NOMO-1 treated with DMSO at 0.1 percent for 48 hours (cell line): Measurements from ENCODE around the gene PRSS2.

Experiments used
- DNase-seq: peaks from one replicate; lab custom pipeline; 2025; ENCODE audit not compliant: unreplicated experiment; lab: John Stamatoyannopoulos, UW

PRSS2 gene

DNA sequence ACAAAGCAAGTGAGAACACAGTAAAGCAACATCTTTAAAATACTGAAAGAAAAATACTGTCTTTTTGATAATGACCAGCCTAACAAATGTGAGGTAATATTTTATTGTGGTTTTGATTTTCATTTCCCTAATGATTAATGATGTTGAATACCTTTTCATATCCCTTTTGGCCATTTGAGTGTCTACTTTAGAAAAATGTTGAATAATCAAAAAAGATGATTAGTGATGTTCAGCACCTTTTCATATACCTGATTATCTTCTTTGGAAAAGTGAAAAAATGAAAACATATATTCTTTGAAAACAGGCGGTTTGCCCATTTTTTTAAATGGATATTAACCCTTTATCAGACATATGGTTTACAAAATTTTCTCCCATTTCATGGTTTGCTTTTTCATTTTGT lies 51.9 kb downstream of the PRSS2 start:
- DNase-seq = no peak
